B cell (primary cell): ENCODE measurements around the gene VSTM2L. TPM values are rescaled to one million over a fixed set of nuclear protein-coding genes. Genes with fewer than 3 reads are reported as not detected.
A peak's percentile ranks its signal among the peaks of the same experiment; 100 is the strongest.

Experiments
- ATAC-seq: fragments of 200-7000 bp; cut with Tn5 transposase; one replicate; pipeline ENCODE4 v1.10.0; 2021; ENCODE audit warnings: low read depth, mild to moderate bottlenecking, moderate number of reproducible peaks, moderate library complexity
- CTCF ChIA-PET: fragments of 350-600 bp; sonication (Branson Sonifier 250); formaldehyde crosslinking; loops from one replicate; lab custom pipeline; 2021; ENCODE audit warnings: antibody characterized with exemption, inconsistent platforms; lab: Charles Lee
- POLR2A ChIA-PET: fragments of 350-600 bp; sonication (Branson Sonifier 250); formaldehyde crosslinking; loops from one replicate; lab custom pipeline; 2021; ENCODE audit warnings: antibody characterized with exemption; lab: Charles Lee
- DNase-seq: peaks from one replicate; pipeline ENCODE4 v3.0.0; 2013
- H2AFZ ChIP-seq: 2 replicates; pipeline ENCODE4 v1.6.1; 2012; ENCODE audit warnings: mild to moderate bottlenecking, low read depth, low read length; ENCODE audit not compliant: insufficient read depth, poor library complexity, severe bottlenecking
- H3K27ac ChIP-seq, 2 donors: 1 replicate in 1 of 2; 2 replicates in 1 of 2; pipeline ENCODE4 v1.5.1; 2012 to 2013; ENCODE audit warnings: low read length in 2 of 2, mild to moderate bottlenecking in 2 of 2, moderate library complexity in 1 of 2
- H3K27me3 ChIP-seq, 4 experiments: fragments of 200-600 bp in 1 of 4; sonication (generic) in 1 of 4; replicated peaks in 1 of 4; 1 replicate in 2 of 4; 2 replicates in 2 of 4; pipeline versions ENCODE4 v1.6.1 to v1.7.0; 2013 to 2016; ENCODE audit warnings: low read length in 3 of 4, mild to moderate bottlenecking in 2 of 4, mixed read lengths in 1 of 4, moderate library complexity in 1 of 4; ENCODE audit not compliant: insufficient read depth in 4 of 4, control insufficient read depth in 3 of 4; ENCODE audit errors: control extremely low read depth in 1 of 4
- H3K36me3 ChIP-seq, 2 experiments: replicated peaks in 1 of 2; 1 replicate in 1 of 2; 2 replicates in 1 of 2; pipeline versions ENCODE4 v1.6.1 to v1.7.1; 2013; ENCODE audit warnings: low read length in 1 of 2; ENCODE audit not compliant: insufficient read depth in 2 of 2, control insufficient read depth in 1 of 2; ENCODE audit errors: control extremely low read depth in 1 of 2, extremely low read depth in 1 of 2
- H3K4me1 ChIP-seq, 2 donors: fragments of 200-600 bp in 1 of 2; sonication (generic) in 1 of 2; 1 replicate in 1 of 2; 2 replicates in 1 of 2; pipeline versions ENCODE4 v1.5.1 to v1.6.1; 2013 to 2017; ENCODE audit warnings: low read length in 2 of 2; ENCODE audit not compliant: control insufficient read depth in 2 of 2, insufficient read depth in 2 of 2
- H3K4me2 ChIP-seq: replicated peaks from 2 replicates; pipeline ENCODE3; 2012; ENCODE audit warnings: mild to moderate bottlenecking, low read depth, low read length; ENCODE audit not compliant: poor library complexity, severe bottlenecking
- H3K4me3 ChIP-seq, 5 experiments: fragments of 200-600 bp in 1 of 5; sonication (generic) in 1 of 5; 1 replicate in 3 of 5; 2 replicates in 2 of 5; pipeline versions ENCODE4 v1.5.1 to v1.7.0; 2011 to 2016; ENCODE audit warnings: low read length in 4 of 5, mild to moderate bottlenecking in 4 of 5, low read depth in 2 of 5, control low read depth in 1 of 5, moderate library complexity in 1 of 5; ENCODE audit not compliant: insufficient read depth in 1 of 5; ENCODE audit errors: control extremely low read depth in 1 of 5, extremely low read depth in 1 of 5
- H3K79me2 ChIP-seq: fragments of 200-600 bp; sonication (generic); one replicate; pipeline ENCODE4 v1.6.0; 2016; ENCODE audit warnings: low read length; ENCODE audit not compliant: control insufficient read depth, insufficient read depth
- H3K9ac ChIP-seq: fragments of 200-600 bp; sonication (generic); 2 replicates; pipeline ENCODE4 v1.6.1; 2017; ENCODE audit warnings: mild to moderate bottlenecking, low read length, moderate library complexity
- H3K9me3 ChIP-seq, 3 donors: one replicate each; pipeline versions ENCODE4 v1.6.1 to v1.7.1; 2013; ENCODE audit warnings: low read length in 2 of 3; ENCODE audit not compliant: control insufficient read depth in 2 of 3, insufficient read depth in 1 of 3; ENCODE audit errors: control extremely low read depth in 1 of 3
- H4K20me1 ChIP-seq: 2 replicates; pipeline ENCODE4 v1.6.0; 2012; ENCODE audit warnings: mild to moderate bottlenecking, low read length; ENCODE audit not compliant: insufficient read depth, control insufficient read depth, poor library complexity, severe bottlenecking
- H3K27ac Mint-ChIP-seq: one replicate; pipeline ENCODE4 v1.8.0; 2021; ENCODE audit warnings: mixed read lengths
- H3K27me3 Mint-ChIP-seq: one replicate; pipeline ENCODE4 v1.8.0; 2021; ENCODE audit warnings: mixed read lengths
- H3K4me1 Mint-ChIP-seq: one replicate; pipeline ENCODE4 v1.8.0; 2021; ENCODE audit warnings: mixed read lengths
- H3K4me3 Mint-ChIP-seq: one replicate; pipeline ENCODE4 v1.8.0; 2021; ENCODE audit warnings: mixed read lengths
- H3K9me3 Mint-ChIP-seq: one replicate; pipeline ENCODE4 v1.8.0; 2022; ENCODE audit warnings: mixed read lengths; ENCODE audit not compliant: insufficient read depth
- EZH2 ChIP-seq: IDR thresholded peaks from 2 replicates; pipeline ENCODE4 v1.6.1; 2012; ENCODE audit warnings: borderline replicate concordance, low read depth, mild to moderate bottlenecking, moderate library complexity, low read length; ENCODE audit not compliant: insufficient read depth, poor library complexity, severe bottlenecking
- WGBS: methylation state at CpG from one replicate; pipeline ENCODE4 v1.1.5; 2013; ENCODE audit warnings: missing lambda C conversion rate; ENCODE audit not compliant: insufficient coverage; 5-methylcytosine and 5-hydroxymethylcytosine counted together
- intact Hi-C: fragments of 100-400 bp; cut with micrococcal nuclease; formaldehyde crosslinking; loops from one replicate; pipeline ENCODE4 v1.10.0; 2022
- polyA plus RNA-seq: library from polyadenylated mRNA; depleted of rRNA; stranded (reverse); fragments of >200 nt; gene quantifications from 2 replicates; pipeline ENCODE4 v1.2.3, GENCODE V29; 2012
- total RNA-seq, 2 donors: library from RNA; stranded (reverse); fragments of 120-200 nt in 1 of 2; gene quantifications; 1 replicate in 1 of 2; 2 replicates in 1 of 2; pipeline versions ENCODE4 v1.2.3 to v1.2.4, GENCODE V29; 2013 to 2022
- TF ChIP-seq, protein P1 (sequence below): fragments of 200-600 bp; IDR thresholded peaks from one replicate; pipeline ENCODE4 v1.8.0; 2022; ENCODE audit warnings: antibody characterized with exemption, mild to moderate bottlenecking

Gene VSTM2L
- total and polyA plus RNA-seq, 2 donors (not counting 1 experiment from before 2014, with no cell fraction given): 0.25 TPM; not detected in 1

DNA sequence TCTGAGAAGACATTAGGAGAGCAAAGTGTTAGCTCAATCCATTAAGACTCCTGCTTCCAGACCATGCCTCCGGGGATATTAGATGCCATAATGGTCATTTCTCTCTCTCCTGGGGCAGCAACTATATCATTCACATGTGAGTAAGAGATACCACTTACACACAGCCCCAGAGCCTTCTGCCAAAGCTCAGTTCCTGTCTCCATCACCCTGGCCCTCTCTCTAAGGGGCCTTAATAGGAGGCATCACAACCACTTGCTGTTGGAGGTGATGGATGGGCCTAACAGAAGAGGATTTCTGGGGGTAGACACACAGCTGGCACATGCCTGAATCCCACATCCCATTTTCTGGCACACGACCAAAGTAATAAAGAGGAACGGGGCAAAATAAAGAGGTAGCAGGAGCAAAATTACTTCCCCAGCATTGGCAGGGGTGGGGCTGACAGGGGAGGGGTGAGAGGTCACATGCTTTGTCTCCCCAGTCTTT is 34.0 kb upstream of the VSTM2L start:
- Mint-ChIP-seq H3K9me3 (no peaks in the 10 kb centered on the region), H3K27me3 (no peaks in the 10 kb centered on the region), H3K27ac (peak overlapping the region; percentile 37), H3K4me3 (no peak overlapping the region), H3K4me1 (no peaks in the 10 kb centered on the region)
- peaks cover 1 to 63% of the 10 kb centered on the region in 2 experiments for H3K36me3 ChIP-seq
- no peaks in the 10 kb centered on the region for H3K27me3 ChIP-seq
- H3K9me3 ChIP-seq: no peaks in the 10 kb centered on the region
- H3K27ac ChIP-seq: no peak overlapping the region
- TF ChIP-seq, protein P1, sequence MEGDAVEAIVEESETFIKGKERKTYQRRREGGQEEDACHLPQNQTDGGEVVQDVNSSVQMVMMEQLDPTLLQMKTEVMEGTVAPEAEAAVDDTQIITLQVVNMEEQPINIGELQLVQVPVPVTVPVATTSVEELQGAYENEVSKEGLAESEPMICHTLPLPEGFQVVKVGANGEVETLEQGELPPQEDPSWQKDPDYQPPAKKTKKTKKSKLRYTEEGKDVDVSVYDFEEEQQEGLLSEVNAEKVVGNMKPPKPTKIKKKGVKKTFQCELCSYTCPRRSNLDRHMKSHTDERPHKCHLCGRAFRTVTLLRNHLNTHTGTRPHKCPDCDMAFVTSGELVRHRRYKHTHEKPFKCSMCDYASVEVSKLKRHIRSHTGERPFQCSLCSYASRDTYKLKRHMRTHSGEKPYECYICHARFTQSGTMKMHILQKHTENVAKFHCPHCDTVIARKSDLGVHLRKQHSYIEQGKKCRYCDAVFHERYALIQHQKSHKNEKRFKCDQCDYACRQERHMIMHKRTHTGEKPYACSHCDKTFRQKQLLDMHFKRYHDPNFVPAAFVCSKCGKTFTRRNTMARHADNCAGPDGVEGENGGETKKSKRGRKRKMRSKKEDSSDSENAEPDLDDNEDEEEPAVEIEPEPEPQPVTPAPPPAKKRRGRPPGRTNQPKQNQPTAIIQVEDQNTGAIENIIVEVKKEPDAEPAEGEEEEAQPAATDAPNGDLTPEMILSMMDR: no peak
- TF ChIP-seq EZH2: no peak
- H3K4me2 ChIP-seq: no peak overlapping the region
- ChIA-PET CTCF (no interaction called here), POLR2A (no interaction called here)
- no peak overlapping the region for H2AFZ ChIP-seq
- no peaks in the 10 kb centered on the region for H3K79me2 ChIP-seq
- WGBS: 70% methylated on average over 2 of the region's 3 CpGs
- H3K4me3 ChIP-seq: no peak overlapping the region
- H3K4me1 ChIP-seq: no peaks in the 10 kb centered on the region
- H4K20me1 ChIP-seq: no peaks in the 10 kb centered on the region
- no peak overlapping the region for H3K9ac ChIP-seq
- no peak for ATAC-seq
- intact Hi-C loops: no loop called here
- DNase-seq: no peak

DNA sequence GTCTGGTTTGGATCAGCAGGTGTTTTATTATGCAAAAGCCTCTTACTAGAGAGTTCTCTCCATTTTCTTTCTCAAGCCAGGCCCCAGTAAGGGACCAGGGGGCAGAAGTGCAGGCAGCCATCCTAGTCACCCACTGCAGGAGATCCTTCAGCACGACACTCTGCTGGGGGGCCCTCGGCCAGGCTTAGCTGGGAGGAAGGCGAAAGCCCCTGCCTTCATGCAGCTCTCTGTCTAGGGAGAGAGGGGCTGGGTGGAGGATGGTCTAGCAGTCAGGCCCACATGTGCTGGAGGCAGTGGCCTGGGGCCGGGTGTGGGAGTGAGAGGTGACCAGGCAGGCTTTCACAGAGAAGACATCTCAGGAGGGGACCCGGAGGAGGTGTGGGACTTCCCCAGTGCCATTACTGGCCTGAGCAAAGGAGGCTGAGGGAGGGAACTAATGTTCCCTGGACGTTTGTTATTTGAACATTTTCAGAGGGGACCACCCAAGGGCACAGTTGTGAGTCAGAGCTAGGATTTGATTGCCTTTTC is 33.5 kb upstream of the VSTM2L start:
- no peak overlapping the region for H3K4me3 Mint-ChIP-seq
- TF ChIP-seq, protein P1: no peak
- no peak for TF ChIP-seq EZH2
- Histone ChIP-seq H3K4me3 (no peak overlapping the region), H3K36me3 (peaks cover 1 to 66% of the 10 kb centered on the region in 2 experiments), H3K9me3 (no peaks in the 10 kb centered on the region), H2AFZ (no peak overlapping the region), H3K27ac (no peak overlapping the region), H3K4me2 (no peak overlapping the region), H3K9ac (no peak overlapping the region), H3K27me3 (no peaks in the 10 kb centered on the region), H3K4me1 (no peaks in the 10 kb centered on the region), H3K79me2 (no peaks in the 10 kb centered on the region), H4K20me1 (no peaks in the 10 kb centered on the region)
- no peak for DNase-seq
- ChIA-PET POLR2A (no interaction called here), CTCF (no interaction called here)
- no peaks in the 10 kb centered on the region for H3K4me1 Mint-ChIP-seq
- intact Hi-C loops: no loop called here
- no peaks in the 10 kb centered on the region for H3K9me3 Mint-ChIP-seq
- peak overlapping the region; percentile 41 for H3K27ac Mint-ChIP-seq
- 96% methylated on average over 4 of the region's 6 CpGs for WGBS
- no peaks in the 10 kb centered on the region for H3K27me3 Mint-ChIP-seq
- ATAC-seq: no peak
